ENCODE measurements around the gene ANO2. TPM values are rescaled to one million over a fixed set of nuclear protein-coding genes. Genes with fewer than 3 reads are reported as not detected.

Gene ANO2
- total and polyA plus RNA-seq, 2 experiments from 2014 or later = 0.21 TPM; not detected in 1

- Histone ChIP-seq H3K27ac (no peak overlapping the region), H3K9me3 (ENCODE audit: low read depth) (no peaks in the 10 kb centered on the region), H3K4me3 (no peak overlapping the region), H3K27me3 (no peaks in the 10 kb centered on the region), H3K4me1 (ENCODE audit: low read depth) (no peaks in the 10 kb centered on the region), H3K36me3 (no peaks in the 10 kb centered on the region)
- TF ChIP-seq CTCF (IDR thresholded peaks at IDR 0.05; ENCODE audit: low read depth, low read length) = no peak
- no peak for DNase-seq (ENCODE audit: low read depth in 1 of 2, low spot score in 1 of 2)
Observed at GRCh38 chr12:5560265-5560664, 384.8 kb downstream of the ANO2 start.

GRCh38 chr12:5557906-5558305 lies 387.2 kb downstream of the ANO2 start:
- Histone ChIP-seq H3K9me3 (ENCODE audit: low read depth) (no peaks in the 10 kb centered on the region), H3K27me3 (no peaks in the 10 kb centered on the region), H3K36me3 (no peaks in the 10 kb centered on the region), H3K4me3 (no peak overlapping the region), H3K27ac (no peak overlapping the region), H3K4me1 (ENCODE audit: low read depth) (no peaks in the 10 kb centered on the region)
- no peak for DNase-seq (ENCODE audit: low read depth in 1 of 2, low spot score in 1 of 2)
- no peak for TF ChIP-seq CTCF (IDR thresholded peaks at IDR 0.05; ENCODE audit: low read depth, low read length)

- H3K27me3 ChIP-seq = no peaks in the 10 kb centered on the region
- H3K9me3 ChIP-seq (ENCODE audit: low read depth) = no peaks in the 10 kb centered on the region
- no peak overlapping the region for H3K4me3 ChIP-seq
- H3K27ac ChIP-seq = no peak overlapping the region
- DNase-seq (ENCODE audit: low read depth in 1 of 2, low spot score in 1 of 2) = no peak
- no peaks in the 10 kb centered on the region for H3K36me3 ChIP-seq
- no peak for TF ChIP-seq CTCF (IDR thresholded peaks at IDR 0.05; ENCODE audit: low read depth, low read length)
- H3K4me1 ChIP-seq (ENCODE audit: low read depth) = no peaks in the 10 kb centered on the region
Observed at GRCh38 chr12:5556946-5557673, 387.9 kb downstream of the ANO2 start.

- H3K4me3 ChIP-seq = no peak overlapping the region
- no peak overlapping the region for H3K27ac ChIP-seq
- H3K4me1 ChIP-seq (ENCODE audit: low read depth) = no peaks in the 10 kb centered on the region
- no peaks in the 10 kb centered on the region for H3K9me3 ChIP-seq (ENCODE audit: low read depth)
- TF ChIP-seq CTCF (IDR thresholded peaks at IDR 0.05; ENCODE audit: low read depth, low read length) = peak; percentile 19
- no peaks in the 10 kb centered on the region for H3K36me3 ChIP-seq
- no peaks in the 10 kb centered on the region for H3K27me3 ChIP-seq
- no peak for DNase-seq (ENCODE audit: low read depth in 1 of 2, low spot score in 1 of 2)
Observed at GRCh38 chr12:5556033-5556614, 388.9 kb downstream of the ANO2 start.

GRCh38 chr12:5554711-5555110 lies 390.3 kb downstream of the ANO2 start:
- Histone ChIP-seq H3K4me1 (ENCODE audit: low read depth) (no peaks in the 10 kb centered on the region), H3K27me3 (no peaks in the 10 kb centered on the region), H3K4me3 (no peak overlapping the region), H3K9me3 (ENCODE audit: low read depth) (no peaks in the 10 kb centered on the region), H3K36me3 (no peaks in the 10 kb centered on the region), H3K27ac (no peak overlapping the region)
- DNase-seq (ENCODE audit: low read depth in 1 of 2, low spot score in 1 of 2) = no peak
- no peak for TF ChIP-seq CTCF (IDR thresholded peaks at IDR 0.05; ENCODE audit: low read depth, low read length)

All from cardiac muscle cell (in vitro differentiated cells and primary cell).